HepG2 (cell line): Measurements from ENCODE around the gene SMPD2. TPM values are rescaled to one million over a fixed set of nuclear protein-coding genes. Genes with fewer than 3 reads are reported as not detected.

Experiments used
- AKNA ChIP-seq: sonication (generic); formaldehyde crosslinking; IDR thresholded peaks from 2 replicates; pipeline ENCODE4 v1.4.0; 2020; ENCODE audit warnings: missing genetic modification reagents, borderline replicate concordance
- ARID3A ChIP-seq: IDR thresholded peaks from 2 replicates; pipeline ENCODE4 v1.6.1; 2012; ENCODE audit warnings: low read depth, low read length, improper control_type of control experiment
- DNMT1 ChIP-seq: sonication (generic); formaldehyde crosslinking; IDR thresholded peaks from 2 replicates; pipeline ENCODE4 v1.5.1; 2020; ENCODE audit warnings: mild to moderate bottlenecking, missing genetic modification reagents
- HHEX ChIP-seq: IDR thresholded peaks from 2 replicates; pipeline ENCODE4 v1.6.1; 2016; ENCODE audit warnings: control low read depth
- HNF4A ChIP-seq: sonication (generic); formaldehyde crosslinking; IDR thresholded peaks from 2 replicates; pipeline ENCODE4 v1.4.0; 2020; ENCODE audit warnings: missing genetic modification reagents
- KAT7 ChIP-seq: IDR thresholded peaks from 2 replicates; pipeline ENCODE4 v1.6.1; 2018; ENCODE audit warnings: borderline replicate concordance, missing compliant biosample characterization
- MBNL3 ChIP-seq: fragments of 250-450 bp; sonication (Bioruptor Pico); conservative IDR thresholded peaks from 2 replicates; pipeline ENCODE4 v1.8.0; 2022; ENCODE audit warnings: mild to moderate bottlenecking, inconsistent platforms
- MNT ChIP-seq: fragments of 450-650 bp; IDR thresholded peaks from 2 replicates; pipeline ENCODE4 v1.6.1; 2016
- SP5 ChIP-seq: IDR thresholded peaks from 2 replicates; pipeline ENCODE4 v1.6.1; 2016; ENCODE audit warnings: low read depth, borderline replicate concordance
- YEATS4 ChIP-seq: sonication (generic); formaldehyde crosslinking; IDR thresholded peaks from 2 replicates; pipeline ENCODE4 v1.4.0; 2020; ENCODE audit warnings: missing genetic modification reagents, borderline replicate concordance
- ZNF749 ChIP-seq: sonication (generic); formaldehyde crosslinking; IDR thresholded peaks from 2 replicates; pipeline ENCODE4 v1.8.0; 2022; ENCODE audit warnings: mild to moderate bottlenecking, missing genetic modification reagents, moderate library complexity, borderline replicate concordance
- ZNF768 ChIP-seq: sonication (generic); formaldehyde crosslinking; IDR thresholded peaks from 2 replicates; pipeline ENCODE4 v1.4.0; 2020; ENCODE audit warnings: missing genetic modification reagents
- ZNF883 ChIP-seq: sonication (generic); formaldehyde crosslinking; IDR thresholded peaks from 2 replicates; pipeline ENCODE4 v1.5.1; 2020; ENCODE audit warnings: mild to moderate bottlenecking, missing genetic modification reagents; ENCODE audit errors: not compliant biosample characterization
- polyA plus RNA-seq, 8 experiments: library from polyadenylated mRNA; depleted of rRNA in 3 of 8; stranded (reverse) in 7 of 8; unstranded in 1 of 8; fragments of >200 nt; fragmentation: Illumina TruSeq in 4 of 8; extraction: Trizol in 4 of 8; gene quantifications; 2 replicates each; pipeline versions ENCODE4 v1.2.1 to v1.2.3, GENCODE V29; 2011 to 2016; ENCODE audit warnings: low read depth in 4 of 8, missing spikeins in 1 of 8, mixed read lengths in 1 of 8; ENCODE audit not compliant: insufficient read depth in 1 of 8
- total RNA-seq, 5 experiments: library from RNA; depleted of rRNA; stranded (reverse); fragments of >200 nt; fragmentation: Illumina TruSeq; extraction: Trizol; gene quantifications; 2 replicates each; pipeline ENCODE4 v1.2.3, GENCODE V29; 2016; ENCODE audit warnings: low read depth in 1 of 5
- TF ChIP-seq, protein P1 (sequence below): sonication (generic); formaldehyde crosslinking; IDR thresholded peaks from 2 replicates; pipeline ENCODE4 v1.5.0; 2020; ENCODE audit warnings: missing genetic modification reagents
- TF ChIP-seq, protein P2 (sequence below): sonication (generic); formaldehyde crosslinking; conservative IDR thresholded peaks from 2 replicates; pipeline ENCODE4 v1.5.0; 2020; ENCODE audit warnings: missing genetic modification reagents
- TF ChIP-seq, protein P3 (sequence below): sonication (generic); formaldehyde crosslinking; IDR thresholded peaks from 2 replicates; pipeline ENCODE4 v1.5.0; 2020; ENCODE audit warnings: missing genetic modification reagents, mild to moderate bottlenecking, borderline replicate concordance
- TF ChIP-seq, protein P4 (sequence below): sonication (generic); formaldehyde crosslinking; IDR thresholded peaks from 2 replicates; pipeline ENCODE4 v1.4.0; 2020; ENCODE audit warnings: mild to moderate bottlenecking, missing genetic modification reagents

Gene SMPD2
- total and polyA plus RNA-seq, 2 of the 13 experiments (the other 11 are each of a cell fraction or from before 2014, with no cell fraction given) = 5.9 to 10.6 TPM

- TF ChIP-seq, protein P1, sequence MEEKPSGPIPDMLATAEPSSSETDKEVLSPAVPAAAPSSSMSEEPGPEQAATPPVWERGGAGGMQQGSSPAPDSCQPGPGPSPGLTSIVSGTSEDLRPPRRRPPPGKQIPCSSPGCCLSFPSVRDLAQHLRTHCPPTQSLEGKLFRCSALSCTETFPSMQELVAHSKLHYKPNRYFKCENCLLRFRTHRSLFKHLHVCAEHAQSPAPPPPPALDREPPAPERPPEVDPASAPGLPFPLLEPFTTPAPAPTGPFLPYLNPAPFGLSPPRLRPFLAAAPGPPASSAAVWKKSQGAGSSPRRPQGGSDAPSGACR (CRISPR knock-in tag) = peak; percentile 18; the same call in 1 of the 2 replicates
- peak; percentile 69; the same call in 1 of the 2 replicates for TF ChIP-seq KAT7 (CRISPR knock-in tag)
- peak; percentile 48 for TF ChIP-seq ZNF883 (CRISPR knock-in tag)
- TF ChIP-seq HNF4A (CRISPR knock-in tag) = no peak
- TF ChIP-seq, protein P2, sequence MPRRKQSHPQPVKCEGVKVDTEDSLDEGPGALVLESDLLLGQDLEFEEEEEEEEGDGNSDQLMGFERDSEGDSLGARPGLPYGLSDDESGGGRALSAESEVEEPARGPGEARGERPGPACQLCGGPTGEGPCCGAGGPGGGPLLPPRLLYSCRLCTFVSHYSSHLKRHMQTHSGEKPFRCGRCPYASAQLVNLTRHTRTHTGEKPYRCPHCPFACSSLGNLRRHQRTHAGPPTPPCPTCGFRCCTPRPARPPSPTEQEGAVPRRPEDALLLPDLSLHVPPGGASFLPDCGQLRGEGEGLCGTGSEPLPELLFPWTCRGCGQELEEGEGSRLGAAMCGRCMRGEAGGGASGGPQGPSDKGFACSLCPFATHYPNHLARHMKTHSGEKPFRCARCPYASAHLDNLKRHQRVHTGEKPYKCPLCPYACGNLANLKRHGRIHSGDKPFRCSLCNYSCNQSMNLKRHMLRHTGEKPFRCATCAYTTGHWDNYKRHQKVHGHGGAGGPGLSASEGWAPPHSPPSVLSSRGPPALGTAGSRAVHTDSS (CRISPR knock-in tag) = no peak
- no peak for TF ChIP-seq MBNL3 (CRISPR knock-in tag)
- 0 out of 2 replicates have a peak, but pooled peaks have one; percentile 32 for TF ChIP-seq ZNF749
- TF ChIP-seq MNT = no peak
- TF ChIP-seq DNMT1 = no peak
- no peak for TF ChIP-seq ARID3A
- TF ChIP-seq, protein P3, sequence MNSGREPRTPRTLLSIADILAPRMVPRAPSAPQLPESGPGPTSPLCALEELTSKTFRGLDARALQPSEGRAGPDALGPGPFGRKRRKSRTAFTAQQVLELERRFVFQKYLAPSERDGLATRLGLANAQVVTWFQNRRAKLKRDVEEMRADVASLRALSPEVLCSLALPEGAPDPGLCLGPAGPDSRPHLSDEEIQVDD (CRISPR knock-in tag) = peak; percentile 84; the same call in 1 of the 2 replicates
- TF ChIP-seq HHEX = no peak
- no peak for TF ChIP-seq AKNA (CRISPR knock-in tag)
- TF ChIP-seq SP5 (CRISPR knock-in tag) = peak; percentile 39; the same call in 1 of the 2 replicates
- 0 out of 2 replicates have a peak, but pooled peaks have one; percentile 52 for TF ChIP-seq ZNF768 (CRISPR knock-in tag)
- TF ChIP-seq YEATS4 (CRISPR knock-in tag) = peak; percentile 80
- TF ChIP-seq, protein P4, sequence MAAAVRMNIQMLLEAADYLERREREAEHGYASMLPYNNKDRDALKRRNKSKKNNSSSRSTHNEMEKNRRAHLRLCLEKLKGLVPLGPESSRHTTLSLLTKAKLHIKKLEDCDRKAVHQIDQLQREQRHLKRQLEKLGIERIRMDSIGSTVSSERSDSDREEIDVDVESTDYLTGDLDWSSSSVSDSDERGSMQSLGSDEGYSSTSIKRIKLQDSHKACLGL = peak; percentile 43
Observed at GRCh38 chr6:109440331-109441068, at the start of gene SMPD2, which contains the start of gene PPIL6 (continued).
